ENCODE results near the gene LOXL3.
"Not testable (repeated sequence)": the region's sequence is repeated elsewhere in the genome, so short reads cannot be mapped to it uniquely, and the experiment has no call there.

Gene LOXL3

GRCh38 chr2:74503506-74504475 is 50.0 kb downstream of the LOXL3 start:
- no peak for DNase-seq

GRCh38 chr2:74502720-74503505 is 50.8 kb downstream of the LOXL3 start:
- no peak for DNase-seq

- DNase-seq = no peak
Observed at GRCh38 chr2:74502147-74502719, 51.5 kb downstream of the LOXL3 start.

- DNase-seq = no peak
Observed at GRCh38 chr2:74501335-74502071, 52.2 kb downstream of the LOXL3 start.

GRCh38 chr2:74500578-74500946 is 53.2 kb downstream of the LOXL3 start:
- no peak for DNase-seq

- no peak for DNase-seq
Observed at GRCh38 chr2:74499940-74500577, 53.7 kb downstream of the LOXL3 start.

- no peak for DNase-seq
Observed at GRCh38 chr2:74499267-74499939, 54.3 kb downstream of the LOXL3 start, which contains the start of gene LBX2. TSS of gene LBX2 (minus strand) at chr2:74499603. CDS start at chr2:74499537, 66 bp downstream.

DNA sequence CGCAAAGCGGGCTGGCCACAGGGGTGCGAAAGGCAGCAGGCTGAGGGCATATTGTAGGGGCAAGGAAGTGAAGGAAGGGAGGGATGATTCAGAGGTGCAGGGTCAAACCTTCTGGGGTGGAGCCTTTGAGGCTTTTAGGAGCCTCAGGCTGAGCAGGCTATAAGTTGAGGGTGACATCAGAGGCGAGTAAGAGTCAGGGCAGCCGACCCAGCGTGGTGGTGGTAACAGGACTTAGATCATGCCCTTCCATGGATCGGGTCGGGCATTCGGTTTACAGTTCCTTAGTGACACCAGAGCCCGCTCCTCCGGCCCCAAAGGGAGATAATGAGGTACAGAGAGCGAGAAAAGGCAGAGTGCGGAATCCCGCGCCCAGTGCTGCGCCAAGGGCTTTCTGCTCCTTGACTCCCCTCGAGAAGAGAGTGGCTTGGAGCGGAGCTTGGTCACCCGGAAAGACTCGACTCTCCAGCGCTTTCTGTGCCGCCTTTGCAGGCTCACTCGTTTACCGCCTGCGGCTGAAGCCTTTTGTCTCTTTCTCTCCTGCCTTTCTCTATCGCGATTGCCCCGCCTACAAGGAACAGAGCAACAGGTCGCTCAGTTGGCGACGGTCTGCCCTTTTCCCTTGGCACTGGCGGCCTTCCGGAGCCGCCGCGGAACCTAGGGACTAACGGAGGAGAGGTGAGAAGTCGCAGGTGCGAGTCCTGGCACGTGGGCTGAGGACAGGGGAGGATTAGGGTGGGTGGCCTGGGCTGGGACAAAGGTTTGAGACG is 55.1 kb downstream of the LOXL3 start:
- DNase-seq = no peak

DNA sequence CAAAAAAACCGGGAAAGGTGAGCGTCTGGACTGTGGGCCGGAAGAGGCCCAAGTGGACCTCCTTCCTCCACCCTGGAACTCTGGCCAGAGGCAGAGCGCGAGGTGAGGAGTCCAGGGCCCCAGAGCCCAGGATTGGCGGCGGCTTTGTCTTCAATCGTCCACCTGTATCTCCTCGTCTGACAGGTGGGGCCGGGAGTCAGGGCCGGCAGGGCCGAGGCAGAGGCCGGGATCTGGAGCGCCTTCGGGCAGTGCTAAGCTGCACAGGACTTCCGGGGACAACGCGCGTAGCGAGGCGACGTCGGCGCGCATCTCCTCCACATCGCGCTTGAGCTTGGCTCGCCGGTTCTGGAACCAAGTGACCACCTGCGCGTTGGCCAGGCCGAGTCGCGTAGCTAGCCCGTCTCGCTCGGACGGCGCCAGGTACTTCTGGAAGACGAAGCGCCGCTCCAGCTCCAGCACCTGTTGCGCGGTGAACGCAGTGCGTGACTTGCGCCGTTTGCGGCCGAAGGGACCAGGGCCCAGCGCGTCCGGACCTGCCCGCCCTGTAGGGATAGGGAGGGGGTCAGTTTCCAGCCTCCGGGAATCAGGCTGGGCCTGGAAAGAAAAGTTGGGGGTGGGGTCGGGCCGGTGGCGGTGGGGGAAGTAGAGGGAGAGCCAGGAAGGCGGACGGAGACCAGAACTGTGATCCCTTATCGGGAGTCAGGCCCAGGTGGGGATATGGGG is 55.8 kb downstream of the LOXL3 start:
- no peak for DNase-seq

DNA sequence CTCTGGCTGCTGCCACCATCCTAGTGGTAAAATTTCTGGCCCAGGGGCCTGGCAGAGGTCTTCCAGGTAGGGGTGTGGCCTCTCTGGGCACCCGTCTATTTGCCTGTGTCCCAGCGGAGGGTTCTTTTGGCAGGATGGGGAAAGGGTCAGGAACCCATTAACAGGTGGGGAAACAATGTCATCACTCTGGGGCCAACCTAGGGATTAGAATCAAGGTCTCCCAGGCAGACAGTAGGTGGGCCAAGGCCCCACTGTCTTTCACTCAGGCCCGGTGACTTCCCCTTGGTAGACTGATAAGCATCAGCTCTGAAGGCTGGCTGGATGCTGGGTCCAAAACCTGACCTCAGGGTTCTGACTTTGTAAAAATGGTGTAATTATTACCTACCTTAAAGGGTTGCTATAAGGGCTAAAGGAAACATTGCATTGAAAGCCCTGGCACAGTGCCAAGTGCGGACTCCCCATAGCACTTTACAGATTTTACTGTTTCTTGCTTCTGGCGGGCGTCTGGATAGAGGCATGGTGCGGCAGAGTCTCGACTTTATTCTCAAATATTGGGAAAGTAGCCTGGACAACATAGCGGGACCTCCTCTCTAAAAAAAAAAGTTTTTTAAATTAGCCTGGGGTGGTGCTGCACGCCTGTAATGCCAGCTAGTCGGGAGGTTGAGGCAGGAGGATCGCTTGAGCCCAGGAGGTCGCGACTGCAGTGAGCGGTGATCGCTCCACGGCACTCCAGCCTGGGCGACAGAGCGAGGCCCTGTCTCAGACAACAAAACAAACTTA is 56.6 kb downstream of the LOXL3 start:
- no peak for DNase-seq

GRCh38 chr2:74495440-74495839 is 58.3 kb downstream of the LOXL3 start:
- DNase-seq = no peak

GRCh38 chr2:74493546-74493945 is 60.2 kb downstream of the LOXL3 start:
- DNase-seq = no peak

- DNase-seq = no peak
Observed at GRCh38 chr2:74491648-74492544, 61.8 kb downstream of the LOXL3 start.

GRCh38 chr2:74489906-74490305 is 63.8 kb downstream of the LOXL3 start:
- no peak for DNase-seq

DNA sequence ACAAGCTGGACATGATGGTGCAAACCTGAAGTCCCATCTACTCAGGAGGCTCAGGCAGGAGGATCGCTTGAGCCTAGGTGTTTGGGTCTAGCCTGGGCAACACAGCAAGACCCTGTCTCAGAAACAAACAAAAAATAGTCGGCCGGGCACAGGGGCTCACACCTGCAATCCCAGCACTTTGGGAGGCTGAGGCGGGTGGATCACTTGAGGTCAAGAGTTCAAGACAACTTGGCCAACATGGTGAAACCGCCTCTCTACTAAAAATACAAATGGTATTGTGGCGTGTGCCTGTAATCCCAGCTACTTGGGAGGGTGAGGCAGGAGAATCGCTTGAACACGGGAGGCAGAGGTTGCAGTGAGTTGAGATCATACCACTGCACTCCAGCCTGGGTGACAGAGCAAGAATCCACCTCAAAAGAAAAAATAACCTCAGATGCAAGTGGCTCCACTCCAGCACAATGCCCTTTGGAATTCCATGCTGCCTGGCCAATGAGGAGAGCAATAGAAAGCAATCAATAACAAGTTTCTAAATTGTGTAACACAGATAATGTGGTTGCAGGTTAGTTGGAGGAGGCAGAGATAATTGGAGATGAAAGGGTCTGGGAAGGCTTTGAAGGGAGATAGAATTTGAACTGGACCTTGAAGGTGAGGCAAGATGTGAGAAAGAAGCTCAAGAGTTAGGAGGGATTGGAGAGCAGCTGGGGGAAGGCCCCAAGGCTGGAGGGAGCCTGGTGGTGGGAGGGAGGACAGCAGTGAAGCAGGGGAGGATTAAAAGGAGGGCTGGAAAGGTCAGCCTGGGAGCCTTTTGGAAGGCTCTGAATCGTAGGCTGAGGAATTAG is 64.9 kb downstream of the LOXL3 start:
- no peak for DNase-seq

- DNase-seq = no peak
Observed at GRCh38 chr2:74486141-74486540, 67.6 kb downstream of the LOXL3 start.

DNA sequence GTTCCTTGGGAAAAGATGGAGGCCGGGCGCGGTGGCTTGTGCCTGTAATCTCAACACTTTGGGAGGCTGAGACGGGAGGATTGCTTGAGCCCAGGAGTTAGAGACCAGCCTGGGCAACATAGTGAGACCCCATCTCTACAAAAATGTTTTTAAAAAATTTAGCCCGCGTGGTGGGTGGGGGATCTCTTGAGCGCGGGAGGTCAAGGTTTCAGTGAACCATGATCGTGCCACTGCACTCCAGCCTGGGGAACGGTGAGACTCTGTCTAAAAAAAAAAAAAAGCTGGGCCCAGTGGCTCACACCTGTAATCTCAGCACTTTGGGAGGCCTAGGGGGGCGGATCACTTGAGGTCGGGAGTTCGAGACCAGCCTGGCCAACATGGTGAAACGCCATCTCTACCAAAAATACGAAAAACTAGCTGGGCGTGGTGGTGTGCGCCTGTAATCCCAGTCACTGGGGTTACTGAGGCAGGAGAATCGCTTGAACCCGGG is 70.0 kb downstream of the LOXL3 start:
- DNase-seq = not testable (repeated sequence)

All from NCI-H526 treated with DMSO at 0.1 percent for 48 hours (cell line).